ENCODE results near the gene MOGAT1. TPM values are rescaled to one million over a fixed set of nuclear protein-coding genes. Genes with fewer than 3 reads are reported as not detected.

The MOGAT1 gene
- 0.74 and 0.98 TPM in 2 replicates for total RNA-seq
- long read RNA-seq, partial matches to known transcripts = 2 of 4 reads
- long read RNA-seq, other reads (novel, unspliced or antisense) = 2 of 4 reads

GRCh38 chr2:222671259-222672067 is at the start of gene MOGAT1:
Gene MOGAT1 (plus strand): TSS chr2:222671658. CDS start chr2:222671786, 128 bp downstream.
- Mint-ChIP-seq H3K27me3 (peaks cover 39% of the 10 kb centered on the region), H3K36me3 (ENCODE audit: insufficient read depth) (no peaks in the 10 kb centered on the region), H3K9me3 (ENCODE audit: low read depth) (no peaks in the 10 kb centered on the region), H3K4me1 (ENCODE audit: low read depth) (peaks cover 19% of the 10 kb centered on the region), H3K27ac (peak within 1 kb of the TSS; percentile 51), H3K4me3 (ENCODE audit: low read depth) (peak within 1 kb of the TSS; percentile 72)
- peak; percentile 47 for DNase-seq (ENCODE audit: low spot score, unreplicated experiment)
- peak; percentile 32 for TF ChIP-seq CTCF (IDR thresholded peaks at IDR 0.05; ENCODE audit: unreplicated experiment)

GRCh38 chr2:222621893-222622292 is 49.6 kb upstream of the MOGAT1 start:
- Mint-ChIP-seq H3K9me3 (ENCODE audit: low read depth) (no peaks in the 10 kb centered on the region), H3K4me3 (ENCODE audit: low read depth) (no peak overlapping the region), H3K27me3 (no peaks in the 10 kb centered on the region), H3K4me1 (ENCODE audit: low read depth) (no peaks in the 10 kb centered on the region), H3K36me3 (ENCODE audit: insufficient read depth) (peaks cover 13% of the 10 kb centered on the region), H3K27ac (no peak overlapping the region)
- TF ChIP-seq CTCF (IDR thresholded peaks at IDR 0.05; ENCODE audit: unreplicated experiment) = no peak
- DNase-seq (ENCODE audit: low spot score, unreplicated experiment) = no peak

DNA sequence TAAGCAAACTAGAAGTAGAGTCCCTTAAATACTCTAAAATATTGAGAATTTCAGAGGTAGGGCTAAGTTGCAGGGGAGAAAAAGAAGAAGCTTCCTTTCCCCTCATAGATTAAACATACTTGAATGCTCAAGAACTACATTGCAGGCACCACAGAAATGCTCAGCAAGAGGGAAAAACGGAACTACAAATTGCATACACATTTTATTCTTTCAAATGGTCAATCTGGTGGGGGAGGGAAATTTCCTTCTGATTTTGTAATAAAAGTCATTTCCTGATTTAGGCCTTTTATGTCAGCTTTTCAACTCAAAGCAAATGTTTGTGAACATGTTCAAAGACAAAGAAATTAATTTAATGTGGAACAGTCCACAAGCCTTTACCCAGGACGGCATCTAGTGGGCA is 48.5 kb upstream of the MOGAT1 start:
- H3K27ac Mint-ChIP-seq = no peak overlapping the region
- H3K4me3 Mint-ChIP-seq (ENCODE audit: low read depth) = no peak overlapping the region

GRCh38 chr2:222623756-222624309 is 47.6 kb upstream of the MOGAT1 start:
- no peaks in the 10 kb centered on the region for H3K27me3 Mint-ChIP-seq
- no peaks in the 10 kb centered on the region for H3K9me3 Mint-ChIP-seq (ENCODE audit: low read depth)
- H3K4me1 Mint-ChIP-seq (ENCODE audit: low read depth) = no peaks in the 10 kb centered on the region
- H3K27ac Mint-ChIP-seq = no peak overlapping the region
- DNase-seq (ENCODE audit: low spot score, unreplicated experiment) = no peak
- H3K4me3 Mint-ChIP-seq (ENCODE audit: low read depth) = no peak overlapping the region
- H3K36me3 Mint-ChIP-seq (ENCODE audit: insufficient read depth) = peaks cover 17% of the 10 kb centered on the region
- no peak for TF ChIP-seq CTCF (IDR thresholded peaks at IDR 0.05; ENCODE audit: unreplicated experiment)

More for the DNA sequence above, 48.5 kb upstream of the MOGAT1 start:
- H3K27me3 Mint-ChIP-seq = no peaks in the 10 kb centered on the region
- no peaks in the 10 kb centered on the region for H3K4me1 Mint-ChIP-seq (ENCODE audit: low read depth)
- TF ChIP-seq CTCF (IDR thresholded peaks at IDR 0.05; ENCODE audit: unreplicated experiment) = no peak
- H3K36me3 Mint-ChIP-seq (ENCODE audit: insufficient read depth) = peaks cover 20% of the 10 kb centered on the region
- no peak for DNase-seq (ENCODE audit: low spot score, unreplicated experiment)
- no peaks in the 10 kb centered on the region for H3K9me3 Mint-ChIP-seq (ENCODE audit: low read depth)

DNA sequence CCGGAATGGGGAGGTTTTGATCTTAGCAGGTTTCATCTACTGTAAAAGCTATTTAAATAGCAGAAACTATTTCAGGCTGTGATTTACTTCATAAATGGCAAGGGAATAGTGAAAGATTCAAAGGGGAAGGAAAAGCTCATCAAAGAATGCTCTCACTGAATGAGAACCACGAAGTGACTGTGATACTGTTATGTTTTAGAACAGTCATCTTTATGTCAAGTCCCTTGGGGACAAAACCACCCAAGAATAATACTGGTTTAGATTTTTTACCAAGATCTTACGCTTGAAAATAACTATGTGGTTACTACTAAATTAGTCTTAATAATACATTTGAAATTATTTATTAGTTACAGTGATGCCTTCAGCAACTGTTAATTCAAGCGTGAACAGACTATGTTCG is 43.7 kb upstream of the MOGAT1 start:
- Mint-ChIP-seq H3K27ac (no peak overlapping the region), H3K4me1 (ENCODE audit: low read depth) (no peaks in the 10 kb centered on the region), H3K4me3 (ENCODE audit: low read depth) (no peak overlapping the region), H3K36me3 (ENCODE audit: insufficient read depth) (peaks cover 16% of the 10 kb centered on the region), H3K27me3 (no peaks in the 10 kb centered on the region), H3K9me3 (ENCODE audit: low read depth) (no peaks in the 10 kb centered on the region)
- no peak for TF ChIP-seq CTCF (IDR thresholded peaks at IDR 0.05; ENCODE audit: unreplicated experiment)
- no peak for DNase-seq (ENCODE audit: low spot score, unreplicated experiment)

Data from progenitor cell of endocrine pancreas (in vitro differentiated cells).